KMS-11 (cell line): ENCODE results near the gene CDH11.

ENCODE experiments used
- H2AFZ ChIP-seq: fragments of 200-600 bp; sonication (generic); 2 replicates; pipeline ENCODE4 v1.6.1; 2016; ENCODE audit warnings: antibody characterized with exemption, mixed run types, low read depth
- H3K27ac ChIP-seq: fragments of 200-600 bp; sonication (generic); 2 replicates; pipeline ENCODE4 v1.6.1; 2016; ENCODE audit warnings: mild to moderate bottlenecking, mixed run types
- H3K27me3 ChIP-seq: fragments of 200-600 bp; sonication (generic); 2 replicates; pipeline ENCODE4 v1.6.1; 2017; ENCODE audit warnings: mild to moderate bottlenecking, low read depth, mixed run types, moderate library complexity; ENCODE audit not compliant: insufficient read depth
- H3K36me3 ChIP-seq: fragments of 200-600 bp; sonication (generic); 2 replicates; pipeline ENCODE4 v1.6.1; 2017; ENCODE audit warnings: mild to moderate bottlenecking, mixed run types; ENCODE audit not compliant: insufficient read depth
- H3K4me1 ChIP-seq: fragments of 200-600 bp; sonication (generic); 2 replicates; pipeline ENCODE4 v1.6.1; 2016; ENCODE audit warnings: mild to moderate bottlenecking, low read depth, mixed run types; ENCODE audit not compliant: poor library complexity, severe bottlenecking
- H3K4me2 ChIP-seq: fragments of 200-600 bp; sonication (generic); 2 replicates; pipeline ENCODE4 v1.7.0; 2016; ENCODE audit warnings: mild to moderate bottlenecking, mixed run types
- H3K4me3 ChIP-seq: fragments of 200-600 bp; sonication (generic); IDR thresholded peaks from 2 replicates; pipeline ENCODE4 v1.6.1; 2017; ENCODE audit warnings: low read depth, low read length, mixed read lengths; ENCODE audit not compliant: insufficient read depth
- H3K79me2 ChIP-seq: fragments of 200-600 bp; sonication (generic); 2 replicates; pipeline ENCODE4 v1.6.1; 2016; ENCODE audit warnings: low read depth, mixed run types; ENCODE audit not compliant: insufficient read depth
- H3K9ac ChIP-seq: fragments of 200-600 bp; sonication (generic); 2 replicates; pipeline ENCODE4 v1.6.1; 2016; ENCODE audit warnings: mild to moderate bottlenecking, mixed run types
- H4K20me1 ChIP-seq: fragments of 200-600 bp; sonication (generic); 2 replicates; pipeline ENCODE4 v1.6.1; 2016; ENCODE audit warnings: mild to moderate bottlenecking, mixed run types; ENCODE audit not compliant: insufficient read depth
- CTCF ChIP-seq: fragments of 200-600 bp; sonication (generic); conservative IDR thresholded peaks from 2 replicates; pipeline ENCODE4 v1.6.1; 2017; ENCODE audit warnings: low read depth, mild to moderate bottlenecking, antibody characterized with exemption, low read length, moderate library complexity, mixed read lengths

Gene CDH11

GRCh38 chr16:64919929-64920607 is 201.8 kb downstream of the CDH11 start:
- TF ChIP-seq CTCF = no peak
- Histone ChIP-seq H3K27ac (no peak overlapping the region), H3K4me2 (no peak overlapping the region), H3K36me3 (no peaks in the 10 kb centered on the region), H4K20me1 (no peaks in the 10 kb centered on the region), H3K79me2 (no peaks in the 10 kb centered on the region), H2AFZ (no peak overlapping the region), H3K27me3 (no peaks in the 10 kb centered on the region), H3K4me3 (no peak overlapping the region), H3K9ac (no peak overlapping the region), H3K4me1 (no peaks in the 10 kb centered on the region)

GRCh38 chr16:64919141-64919540 is 202.7 kb downstream of the CDH11 start:
- Histone ChIP-seq H3K9ac (no peak overlapping the region), H3K4me2 (no peak overlapping the region), H3K36me3 (no peaks in the 10 kb centered on the region), H2AFZ (no peak overlapping the region), H3K27me3 (no peaks in the 10 kb centered on the region), H4K20me1 (no peaks in the 10 kb centered on the region), H3K4me1 (no peaks in the 10 kb centered on the region), H3K4me3 (no peak overlapping the region), H3K79me2 (no peaks in the 10 kb centered on the region), H3K27ac (no peak overlapping the region)
- TF ChIP-seq CTCF = no peak

- Histone ChIP-seq H4K20me1 (no peaks in the 10 kb centered on the region), H3K79me2 (no peaks in the 10 kb centered on the region), H3K27me3 (no peaks in the 10 kb centered on the region), H2AFZ (no peak overlapping the region), H3K9ac (no peak overlapping the region), H3K4me1 (no peaks in the 10 kb centered on the region), H3K36me3 (no peaks in the 10 kb centered on the region), H3K27ac (no peak overlapping the region), H3K4me3 (no peak overlapping the region), H3K4me2 (no peak overlapping the region)
- TF ChIP-seq CTCF = no peak
Observed at GRCh38 chr16:64916051-64916450, 205.8 kb downstream of the CDH11 start.

- no peak for TF ChIP-seq CTCF
- H3K4me1 ChIP-seq = no peaks in the 10 kb centered on the region
- H3K27me3 ChIP-seq = no peaks in the 10 kb centered on the region
- no peak overlapping the region for H2AFZ ChIP-seq
- no peak overlapping the region for H3K4me2 ChIP-seq
- H3K36me3 ChIP-seq = no peaks in the 10 kb centered on the region
- no peak overlapping the region for H3K9ac ChIP-seq
- no peaks in the 10 kb centered on the region for H3K79me2 ChIP-seq
- no peaks in the 10 kb centered on the region for H4K20me1 ChIP-seq
- no peak overlapping the region for H3K27ac ChIP-seq
- H3K4me3 ChIP-seq = no peak overlapping the region
Observed at GRCh38 chr16:64910356-64910755, 211.5 kb downstream of the CDH11 start.
